Upper lobe of right lung (tissue), 1 donor: ENCODE results near the gene OTOG. TPM values are rescaled to one million over a fixed set of nuclear protein-coding genes. Genes with fewer than 3 reads are reported as not detected.

Source experiments
- ATAC-seq: fragments of 200-7000 bp; cut with Tn5 transposase; one replicate; pipeline ENCODE4 v1.9.1; 2020; ENCODE audit warnings: mild to moderate bottlenecking, moderate library complexity
- DNase-seq: peaks from one replicate; pipeline ENCODE4 v3.0.0-alpha.2; 2020
- H3K27ac ChIP-seq: fragments of 200-600 bp; one replicate; pipeline ENCODE4 v1.8.0; 2022
- H3K27me3 ChIP-seq: fragments of 200-600 bp; one replicate; pipeline ENCODE4 v1.8.0; 2022; ENCODE audit warnings: mild to moderate bottlenecking
- H3K36me3 ChIP-seq: fragments of 200-600 bp; one replicate; pipeline ENCODE4 v1.8.0; 2022
- H3K4me1 ChIP-seq: fragments of 200-600 bp; one replicate; pipeline ENCODE4 v1.8.0; 2022
- H3K4me3 ChIP-seq: fragments of 200-600 bp; one replicate; pipeline ENCODE4 v1.8.0; 2022; ENCODE audit warnings: mild to moderate bottlenecking
- H3K9me3 ChIP-seq: fragments of 200-600 bp; one replicate; pipeline ENCODE4 v1.8.0; 2022
- intact Hi-C: fragments of 100-400 bp; cut with DNase I; formaldehyde crosslinking; loops from one replicate; pipeline ENCODE4 v1.11.0; 2022
- total RNA-seq: library from RNA; stranded (reverse); fragmentation: NEBNext Ultra II Directional; extraction: Animal tissue kit (Norgen Biotek cat#: 25700); gene quantifications from one replicate; pipeline ENCODE4 v1.2.1, GENCODE V29; 2021
- TF ChIP-seq, protein P1 (sequence below): fragments of 200-600 bp; IDR thresholded peaks from one replicate; pipeline ENCODE4 v1.8.0; 2022; ENCODE audit warnings: antibody characterized with exemption
- donor health status: DM: no; HTN: yes; CAD: no; lungs with severe emphysema.

OTOG gene
- total RNA-seq, 1 donor from 2014 or later: not detected

DNA sequence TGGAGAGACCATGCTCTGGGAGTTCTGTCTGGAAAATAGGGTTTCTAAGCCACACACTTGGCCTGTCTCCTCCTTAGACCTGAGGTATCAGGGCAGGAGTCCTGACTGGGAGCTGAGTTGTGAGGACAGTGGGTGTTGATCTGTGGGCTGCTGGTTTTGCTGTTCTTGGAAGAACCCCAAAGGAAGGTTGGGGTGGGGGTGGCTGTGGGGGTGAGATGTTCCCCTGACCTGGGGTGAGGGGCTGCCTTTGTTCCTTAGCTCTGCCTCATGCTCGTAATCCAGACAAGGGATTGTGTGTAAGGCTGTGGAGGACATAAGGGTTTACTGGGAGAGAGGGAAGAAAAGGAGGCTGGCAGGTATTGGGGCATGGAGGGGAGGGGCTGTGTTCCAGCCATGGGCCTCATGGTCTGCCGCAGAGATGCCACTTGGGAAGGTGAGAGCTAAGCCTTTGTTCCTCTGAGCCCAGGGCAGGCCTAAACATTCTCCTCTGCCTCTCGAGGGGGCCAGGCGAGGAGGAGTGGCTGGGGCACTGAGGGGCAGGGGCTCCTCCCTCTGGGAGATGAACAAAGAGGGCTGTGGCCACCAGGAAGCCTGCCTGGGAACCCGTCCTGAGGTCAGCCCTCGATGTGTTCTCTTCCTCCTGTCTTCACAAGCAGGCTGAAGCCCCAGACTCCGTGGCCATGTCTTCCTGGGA lies 4.4 kb downstream of the OTOG start:
- intact Hi-C loops: no loop called here
- ATAC-seq: no peak
- H3K9me3 ChIP-seq: no peaks in the 10 kb centered on the region
- peaks cover 19% of the 10 kb centered on the region for H3K27me3 ChIP-seq
- TF ChIP-seq, protein P1, sequence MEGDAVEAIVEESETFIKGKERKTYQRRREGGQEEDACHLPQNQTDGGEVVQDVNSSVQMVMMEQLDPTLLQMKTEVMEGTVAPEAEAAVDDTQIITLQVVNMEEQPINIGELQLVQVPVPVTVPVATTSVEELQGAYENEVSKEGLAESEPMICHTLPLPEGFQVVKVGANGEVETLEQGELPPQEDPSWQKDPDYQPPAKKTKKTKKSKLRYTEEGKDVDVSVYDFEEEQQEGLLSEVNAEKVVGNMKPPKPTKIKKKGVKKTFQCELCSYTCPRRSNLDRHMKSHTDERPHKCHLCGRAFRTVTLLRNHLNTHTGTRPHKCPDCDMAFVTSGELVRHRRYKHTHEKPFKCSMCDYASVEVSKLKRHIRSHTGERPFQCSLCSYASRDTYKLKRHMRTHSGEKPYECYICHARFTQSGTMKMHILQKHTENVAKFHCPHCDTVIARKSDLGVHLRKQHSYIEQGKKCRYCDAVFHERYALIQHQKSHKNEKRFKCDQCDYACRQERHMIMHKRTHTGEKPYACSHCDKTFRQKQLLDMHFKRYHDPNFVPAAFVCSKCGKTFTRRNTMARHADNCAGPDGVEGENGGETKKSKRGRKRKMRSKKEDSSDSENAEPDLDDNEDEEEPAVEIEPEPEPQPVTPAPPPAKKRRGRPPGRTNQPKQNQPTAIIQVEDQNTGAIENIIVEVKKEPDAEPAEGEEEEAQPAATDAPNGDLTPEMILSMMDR: no peak
- H3K36me3 ChIP-seq: no peaks in the 10 kb centered on the region
- H3K4me1 ChIP-seq: no peaks in the 10 kb centered on the region
- H3K4me3 ChIP-seq: no peak overlapping the region
- H3K27ac ChIP-seq: no peak overlapping the region
- DNase-seq: no peak

- H3K36me3 ChIP-seq: no peaks in the 10 kb centered on the region
- TF ChIP-seq, protein P1: no peak
- H3K4me3 ChIP-seq: no peak overlapping the region
- ATAC-seq (no peak), DNase-seq (no peak)
- no peaks in the 10 kb centered on the region for H3K4me1 ChIP-seq
- H3K27ac ChIP-seq: no peak overlapping the region
- H3K9me3 ChIP-seq: no peaks in the 10 kb centered on the region
- intact Hi-C loops: no loop called here
- peaks cover 14% of the 10 kb centered on the region for H3K27me3 ChIP-seq
These were observed 4.9 kb downstream of the OTOG start for GRCh38 chr11:17552041-17552355.

- TF ChIP-seq, protein P1: no peak
- H3K36me3 ChIP-seq: no peaks in the 10 kb centered on the region
- ATAC-seq: peak; percentile 30
These were observed 5.6 kb downstream of the OTOG start for GRCh38 chr11:17552392-17553248.

DNA sequence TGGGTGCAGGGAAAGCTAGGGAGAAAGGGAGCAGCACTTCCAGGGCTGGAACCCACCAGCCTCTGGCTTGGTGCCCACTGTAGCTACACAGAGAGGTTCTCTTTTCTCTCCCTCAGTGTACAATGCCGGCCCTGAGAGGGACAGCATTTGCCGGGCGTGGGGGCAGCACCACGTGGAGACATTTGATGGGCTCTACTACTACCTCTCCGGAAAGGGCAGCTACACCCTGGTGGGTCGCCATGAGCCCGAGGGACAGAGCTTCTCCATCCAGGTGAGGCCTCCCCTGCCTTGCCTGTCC lies 6.1 kb downstream of the OTOG start:
- H3K27me3 ChIP-seq: peaks cover 2% of the 10 kb centered on the region
- no peaks in the 10 kb centered on the region for H3K4me1 ChIP-seq
- no peak overlapping the region for H3K4me3 ChIP-seq
- no peak overlapping the region for H3K27ac ChIP-seq
- no peak for DNase-seq
- H3K9me3 ChIP-seq: no peaks in the 10 kb centered on the region
- no peaks in the 10 kb centered on the region for H3K36me3 ChIP-seq
- TF ChIP-seq, protein P1: no peak
- no peak for ATAC-seq
- intact Hi-C loops: no loop called here

More at GRCh38 chr11:17552392-17553248, 5.6 kb downstream of the OTOG start:
- no peaks in the 10 kb centered on the region for H3K9me3 ChIP-seq
- intact Hi-C loops: no loop called here
- H3K4me1 ChIP-seq: no peaks in the 10 kb centered on the region
- peaks cover 8% of the 10 kb centered on the region for H3K27me3 ChIP-seq
- DNase-seq: no peak
- H3K27ac ChIP-seq: no peak overlapping the region
- no peak overlapping the region for H3K4me3 ChIP-seq

GRCh38 chr11:17554487-17554886 lies 7.4 kb downstream of the OTOG start:
- DNase-seq (no peak), ATAC-seq (no peak)
- Histone ChIP-seq H3K36me3 (no peaks in the 10 kb centered on the region), H3K9me3 (no peaks in the 10 kb centered on the region), H3K4me1 (no peaks in the 10 kb centered on the region), H3K27me3 (no peaks in the 10 kb centered on the region), H3K4me3 (no peak overlapping the region), H3K27ac (no peak overlapping the region)
- intact Hi-C loops: no loop called here
- TF ChIP-seq, protein P1: no peak
